GM21786 (cell line): ENCODE measurements around the gene GUCD1.
"Not testable (repeated sequence)": the region's sequence is repeated elsewhere in the genome, so short reads cannot be mapped to it uniquely, and the experiment has no call there.

ENCODE experiments used
- ATAC-seq: cut with Tn5 transposase; IDR thresholded peaks from one replicate; pipeline ENCODE4 v1.9.1; 2021; ENCODE audit not compliant: unreplicated experiment

GUCD1 gene

GRCh38 chr22:24532075-24532474 is 22.9 kb downstream of the GUCD1 start:
- ATAC-seq, result no peak

DNA sequence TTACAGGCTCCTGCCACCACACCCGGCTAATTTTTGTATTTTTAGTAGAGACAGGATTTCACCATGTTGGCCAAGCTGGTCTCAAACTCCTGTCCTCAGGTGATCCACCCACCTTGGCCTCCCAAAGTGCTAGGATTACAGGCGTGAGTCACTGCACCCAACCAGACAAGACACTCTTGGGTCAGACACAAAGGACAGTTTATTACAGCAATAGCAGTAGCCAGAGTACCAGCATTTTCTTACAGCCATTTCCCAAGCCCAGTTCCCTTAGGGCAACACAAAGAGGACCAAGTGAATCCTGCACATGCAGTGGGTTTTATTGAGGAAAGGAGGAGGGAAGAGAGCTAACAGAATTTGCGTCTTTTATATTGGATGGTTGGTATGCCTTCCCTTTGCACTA is 24.0 kb downstream of the GUCD1 start:
- not testable (repeated sequence) for ATAC-seq

DNA sequence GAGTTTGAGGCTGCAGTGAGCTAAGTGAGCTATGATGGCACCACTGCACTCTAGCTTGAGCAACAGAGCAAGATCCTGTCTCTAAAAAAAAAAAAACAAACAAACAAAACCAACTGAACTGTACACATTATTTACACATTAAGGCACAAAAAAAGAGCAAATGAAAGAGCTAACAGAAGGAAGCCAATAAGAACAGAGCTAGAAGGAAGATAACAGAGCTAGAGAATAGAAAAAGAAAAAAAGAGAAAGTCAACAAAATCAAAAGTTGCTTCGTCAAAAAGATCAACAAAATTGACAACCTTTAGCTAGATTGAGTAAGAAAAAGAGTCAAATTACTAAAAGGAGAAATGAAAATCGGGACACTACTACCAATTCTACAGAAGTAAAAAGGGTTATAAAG is 25.0 kb downstream of the GUCD1 start:
- ATAC-seq, result no peak

DNA sequence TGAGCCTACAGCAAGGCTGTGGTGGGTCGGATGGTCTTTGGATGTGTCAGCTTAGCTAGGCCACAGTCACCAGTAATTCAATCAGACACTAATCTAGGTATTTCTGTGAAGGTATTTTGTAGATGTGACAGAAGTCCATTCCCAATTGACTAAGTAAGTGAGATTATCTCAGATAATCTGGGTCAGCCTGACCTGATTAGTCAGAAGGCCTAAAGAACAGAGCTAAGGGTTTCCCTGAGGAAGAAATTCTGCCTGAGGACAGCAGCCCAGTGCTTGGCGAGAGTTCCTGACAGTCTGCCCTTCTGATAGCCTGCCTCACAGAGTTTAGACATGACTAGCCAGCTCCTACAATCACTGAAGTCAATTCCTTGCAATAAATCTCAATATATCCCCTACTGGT is 28.7 kb downstream of the GUCD1 start:
- ATAC-seq, result no peak

DNA sequence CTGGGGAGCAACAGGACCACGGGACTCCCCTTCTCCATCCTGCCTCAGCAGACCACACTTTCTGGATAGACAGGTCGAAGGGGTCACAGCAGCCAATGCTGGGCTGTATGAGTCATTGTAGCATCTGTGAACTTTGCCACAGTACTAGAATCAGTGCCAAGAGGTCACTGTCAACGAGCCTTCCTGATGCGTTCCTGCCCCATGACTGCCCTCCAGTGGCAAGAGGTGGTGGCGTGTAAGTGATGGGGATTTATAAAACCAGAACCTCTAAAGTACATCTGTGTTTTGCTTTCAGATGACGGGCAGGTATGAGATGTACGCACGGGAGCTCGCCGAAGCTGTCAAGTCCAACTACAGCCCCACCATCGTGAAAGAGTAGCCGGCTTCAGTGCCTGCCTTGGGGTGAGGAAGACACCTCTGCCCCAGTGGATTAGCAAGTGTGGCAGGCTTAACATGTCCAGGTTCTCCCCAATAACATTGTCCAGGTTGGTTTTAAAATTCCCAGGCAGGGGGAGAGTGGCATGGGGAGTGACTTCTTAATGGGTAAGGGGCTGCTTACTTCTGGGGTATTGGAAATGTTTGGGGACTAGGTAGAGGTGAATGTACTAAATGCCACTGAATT is 29.4 kb downstream of the GUCD1 start:
- ATAC-seq, result peak; percentile 69

GRCh38 chr22:24523873-24524272 is 31.1 kb downstream of the GUCD1 start:
- ATAC-seq, result no peak

DNA sequence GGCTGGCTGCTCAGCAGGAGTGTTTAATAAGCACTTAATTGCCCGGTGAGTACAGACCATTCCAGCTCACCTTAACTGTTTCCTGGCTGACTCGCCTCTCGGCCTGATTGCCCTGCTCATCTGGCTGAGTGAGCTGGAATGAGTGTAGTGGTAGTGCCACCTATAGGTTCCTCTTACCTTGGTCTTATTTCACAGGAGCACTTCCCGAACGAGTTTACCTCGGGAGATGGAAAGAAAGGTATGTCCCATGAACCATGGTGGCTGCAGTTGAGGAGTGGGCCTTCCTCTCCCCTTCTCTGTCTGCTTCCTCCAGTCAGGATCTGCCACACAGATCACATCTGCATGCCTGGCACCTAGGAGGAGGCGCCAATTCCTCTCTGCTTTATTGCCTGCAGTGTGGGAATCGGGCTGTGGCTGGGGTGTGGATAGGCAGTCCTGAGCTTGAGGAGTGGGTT is 33.1 kb downstream of the GUCD1 start:
- ATAC-seq, result peak; percentile 50

- ATAC-seq, result no peak
Measured at GRCh38 chr22:24519496-24519895, 35.4 kb downstream of the GUCD1 start.

DNA sequence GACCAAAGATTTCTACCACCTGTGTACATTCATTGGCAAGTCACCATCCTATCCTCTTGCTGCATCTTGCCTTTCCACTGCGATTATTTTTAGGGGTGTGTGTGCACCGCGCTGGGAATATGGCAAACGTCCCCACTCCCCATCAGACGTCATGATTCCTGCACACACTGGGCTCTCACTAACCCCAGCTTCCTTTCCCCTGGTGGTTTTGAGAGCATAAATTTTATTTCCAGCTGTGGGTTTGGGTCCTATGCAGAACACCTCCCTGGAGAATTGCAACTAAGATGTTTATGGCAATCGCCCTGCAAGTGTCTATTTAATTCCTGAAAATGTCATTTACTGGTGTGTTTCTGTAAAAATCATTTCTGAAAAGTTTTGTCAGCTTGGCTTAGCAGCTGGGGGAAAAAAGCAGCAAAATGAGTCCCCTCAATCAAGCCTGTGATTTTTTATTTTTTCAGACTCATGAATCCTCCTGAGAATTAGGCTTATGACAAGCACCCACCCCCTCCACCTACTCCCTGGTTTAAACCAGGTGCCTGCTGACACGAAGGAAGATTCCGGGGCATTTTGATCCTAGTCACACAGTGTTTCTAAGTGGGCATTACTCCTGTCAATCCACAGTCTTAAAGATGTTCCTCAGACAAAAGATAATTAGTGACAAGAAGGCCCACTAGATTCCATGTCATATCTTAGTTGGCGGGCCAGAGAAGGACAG is 36.0 kb downstream of the GUCD1 start:
- ATAC-seq, result no peak

DNA sequence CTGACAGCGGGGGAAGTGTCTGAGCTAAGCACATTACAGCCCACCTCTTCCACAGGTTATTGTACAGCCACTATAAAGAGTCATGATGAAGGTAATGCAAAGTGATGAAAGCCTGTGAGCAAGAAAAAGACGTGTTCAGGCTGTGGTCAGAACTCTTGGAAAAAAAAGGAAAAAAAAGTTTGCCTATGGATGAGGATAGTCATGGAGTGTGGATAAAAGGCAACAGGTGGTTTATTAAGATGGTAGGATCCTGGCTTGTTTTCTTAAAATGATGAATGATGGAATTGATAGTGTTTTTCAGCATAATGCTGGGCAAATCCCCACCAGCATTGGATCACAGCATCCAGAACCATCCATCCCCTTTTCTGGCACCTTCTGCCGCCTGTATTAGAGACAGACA is 36.7 kb downstream of the GUCD1 start:
- ATAC-seq, result no peak

- no peak for ATAC-seq
Measured at GRCh38 chr22:24517446-24517845, 37.5 kb downstream of the GUCD1 start.

DNA sequence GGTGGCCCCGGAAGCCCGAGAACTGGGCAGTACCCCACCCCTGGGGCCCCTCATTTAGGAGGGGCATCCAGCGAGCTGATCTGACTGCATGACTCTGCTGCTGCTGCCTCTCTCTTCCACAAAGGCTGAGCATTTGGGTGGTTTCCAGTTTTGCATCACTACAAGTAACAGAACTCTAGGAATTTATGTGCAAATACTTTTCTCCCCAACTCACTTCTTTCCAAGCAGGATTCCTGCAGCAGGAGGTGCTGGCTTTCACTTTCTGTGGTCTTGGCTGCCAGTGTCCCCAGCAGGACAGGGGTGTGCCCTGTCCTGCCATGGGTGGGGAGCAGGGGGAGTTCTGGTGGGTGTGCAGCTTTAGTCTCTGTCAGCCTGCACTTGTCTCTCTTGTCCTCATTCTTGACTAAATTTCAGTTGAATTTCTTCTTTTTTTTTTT is 38.6 kb downstream of the GUCD1 start:
- no peak for ATAC-seq

- no peak for ATAC-seq
Measured at GRCh38 chr22:24515027-24515338, 40.0 kb downstream of the GUCD1 start.

- no peak for ATAC-seq
Measured at GRCh38 chr22:24514241-24515026, 40.5 kb downstream of the GUCD1 start.

DNA sequence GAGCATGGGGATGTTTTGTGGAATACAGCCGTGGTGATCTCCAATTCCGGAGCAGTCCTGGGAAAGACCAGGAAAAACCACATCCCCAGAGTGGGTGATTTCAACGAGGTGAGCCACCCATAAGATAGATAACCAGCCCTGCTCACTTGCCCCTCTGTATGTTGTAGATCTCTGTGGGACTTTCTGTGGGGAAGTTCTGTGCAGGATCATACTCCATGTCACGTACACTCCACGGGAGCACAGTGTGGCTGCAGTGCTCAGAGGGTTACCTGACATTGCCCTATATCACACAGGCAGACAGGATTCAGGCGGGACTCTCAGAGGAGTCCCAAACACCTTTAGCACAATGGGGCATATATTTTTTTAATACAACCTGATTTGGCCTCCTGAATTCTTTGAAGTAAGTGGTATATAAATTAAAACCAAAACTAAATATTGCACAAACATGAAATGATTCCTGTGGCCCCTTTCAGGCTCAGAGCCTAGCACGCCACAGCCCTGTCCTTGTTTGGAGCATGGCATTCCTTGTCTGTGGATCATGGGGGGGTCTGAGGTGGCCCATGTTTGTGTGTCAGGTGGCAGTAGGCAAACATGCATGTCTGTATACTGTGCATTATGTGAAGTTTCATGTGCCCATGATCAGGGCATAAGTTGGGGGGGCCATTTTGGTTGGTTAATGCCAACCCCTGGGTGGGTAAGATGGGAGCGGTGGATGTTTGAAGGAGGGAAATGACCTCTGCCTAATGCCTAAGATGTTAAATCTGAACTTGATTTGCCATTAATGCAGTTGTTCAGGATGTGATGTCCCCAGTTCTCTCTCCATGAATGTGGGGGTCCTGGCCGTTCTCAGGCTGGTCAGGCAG is 41.3 kb downstream of the GUCD1 start:
- ATAC-seq, result no peak

- no peak for ATAC-seq
Measured at GRCh38 chr22:24512043-24512442, 42.9 kb downstream of the GUCD1 start.

GRCh38 chr22:24510637-24511625 is 44.0 kb downstream of the GUCD1 start:
- ATAC-seq, result no peak

DNA sequence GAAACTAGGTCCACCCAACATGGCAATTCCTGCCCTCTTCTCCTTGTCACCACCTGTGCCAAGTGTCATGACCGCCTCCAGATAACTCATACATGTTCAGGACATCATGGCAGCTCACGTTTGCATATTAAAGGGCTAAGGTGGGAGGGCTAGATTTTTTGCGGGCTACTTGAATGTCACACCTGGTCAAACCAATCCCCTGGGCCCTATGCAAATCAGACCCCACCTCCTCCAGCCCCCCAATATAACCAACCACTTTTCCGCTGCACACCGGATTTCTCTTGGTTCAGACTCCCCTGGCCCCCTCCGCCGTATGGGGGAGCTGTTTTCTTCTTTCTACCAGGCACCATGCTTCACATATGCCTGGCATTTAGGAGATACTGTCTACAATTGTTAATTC is 47.2 kb downstream of the GUCD1 start:
- no peak for ATAC-seq

GRCh38 chr22:24506802-24507438 is 48.0 kb downstream of the GUCD1 start:
- ATAC-seq, result no peak
